Stimulated activated CD8-positive, alpha-beta memory T cell treated with anti-CD3 and anti-CD28 coated beads, Interleukin-12 subunit alpha, Interleukin-12 subunit beta, amount 100 ng/mL, for 24 hours (primary cell): Measurements from ENCODE around the gene AFTPH.

Experiments
- DNase-seq: peaks from one replicate; pipeline ENCODE4 v3.0.0-alpha.2; 2020; ENCODE audit errors: extremely low read depth

The AFTPH gene

DNA sequence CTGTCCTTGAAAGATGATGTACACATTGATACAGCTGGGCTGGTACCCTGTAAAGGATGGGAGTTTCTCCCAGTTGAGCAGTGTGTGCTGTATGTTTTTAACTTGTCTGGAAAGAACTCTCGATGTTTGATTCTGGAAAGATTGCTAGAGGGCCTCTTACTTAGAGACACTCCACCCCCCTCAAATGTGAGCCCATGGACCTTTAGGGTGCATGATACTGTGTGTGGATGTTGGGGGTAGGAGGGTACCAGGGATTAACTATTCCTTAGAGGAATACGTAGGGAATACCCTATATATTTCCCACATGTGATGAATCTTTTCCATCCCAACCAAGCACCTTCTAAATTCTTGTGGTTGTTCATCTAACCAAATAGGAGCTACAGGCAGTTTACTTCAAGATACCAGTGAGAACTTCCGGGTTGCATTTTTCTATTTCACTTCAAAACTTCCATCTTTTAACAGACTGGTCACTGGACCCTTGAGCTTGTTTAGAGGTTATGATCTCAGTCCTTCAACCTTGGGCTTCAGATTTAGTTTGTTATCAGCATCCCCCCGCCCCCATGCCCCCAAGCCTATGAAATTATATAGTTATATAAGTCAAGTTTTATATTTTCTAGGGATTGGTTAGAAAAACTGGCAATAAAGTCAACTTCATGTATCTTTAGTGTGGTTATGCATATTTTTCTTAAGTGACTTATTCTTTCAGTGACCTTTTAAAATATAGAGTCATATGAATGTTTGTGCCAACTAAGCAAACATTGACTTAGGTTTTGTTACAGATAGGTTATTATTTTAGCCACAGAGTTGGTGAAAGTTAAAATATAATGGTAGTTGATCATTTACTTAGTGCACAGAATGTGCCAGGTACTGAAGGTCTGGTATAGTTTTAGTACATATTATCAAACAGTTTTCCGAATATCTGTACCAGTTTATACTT, 18.2 kb downstream of the AFTPH start:
- no peak for DNase-seq

- DNase-seq, result no peak
These were observed 19.0 kb downstream of the AFTPH start for GRCh38 chr2:64543008-64543697.

DNA sequence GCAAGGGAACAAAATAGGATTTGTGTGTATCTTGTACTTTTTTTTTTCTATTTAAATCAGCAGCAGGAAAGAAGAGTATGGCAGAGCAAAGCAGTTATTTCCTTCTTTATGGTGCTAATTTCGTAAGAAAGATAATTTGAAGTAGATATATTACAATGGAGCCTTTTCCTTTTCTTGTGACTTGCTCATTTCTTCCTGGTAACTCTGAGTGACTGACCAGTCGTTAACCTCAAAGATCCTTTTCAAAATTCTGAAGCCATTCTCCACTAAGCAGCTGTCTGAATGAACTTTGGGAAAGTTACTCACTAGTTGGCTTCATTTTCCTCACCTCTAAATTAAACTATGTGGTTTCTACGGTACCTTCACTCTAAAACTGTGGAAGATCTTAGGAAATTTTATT, 24.6 kb downstream of the AFTPH start:
- no peak for DNase-seq

DNA sequence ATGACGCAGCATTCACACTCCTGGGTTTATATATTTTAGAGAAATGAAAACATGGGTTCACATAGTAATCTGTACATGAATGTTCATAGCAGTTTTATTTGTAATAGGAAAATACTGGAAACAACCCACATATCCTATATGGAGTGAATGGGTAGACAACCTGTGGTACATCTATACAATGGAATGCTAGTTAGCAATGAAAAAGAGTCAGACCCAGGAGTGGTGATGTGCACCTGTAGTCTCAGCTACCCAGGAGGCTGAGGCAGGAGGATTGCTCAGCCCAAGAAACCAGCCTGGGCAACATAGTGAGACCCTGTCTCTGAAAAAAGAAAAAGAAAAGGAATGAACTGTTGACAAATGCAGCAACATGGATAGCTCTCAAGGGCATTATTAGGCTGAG, 25.9 kb downstream of the AFTPH start:
- no peak for DNase-seq

DNA sequence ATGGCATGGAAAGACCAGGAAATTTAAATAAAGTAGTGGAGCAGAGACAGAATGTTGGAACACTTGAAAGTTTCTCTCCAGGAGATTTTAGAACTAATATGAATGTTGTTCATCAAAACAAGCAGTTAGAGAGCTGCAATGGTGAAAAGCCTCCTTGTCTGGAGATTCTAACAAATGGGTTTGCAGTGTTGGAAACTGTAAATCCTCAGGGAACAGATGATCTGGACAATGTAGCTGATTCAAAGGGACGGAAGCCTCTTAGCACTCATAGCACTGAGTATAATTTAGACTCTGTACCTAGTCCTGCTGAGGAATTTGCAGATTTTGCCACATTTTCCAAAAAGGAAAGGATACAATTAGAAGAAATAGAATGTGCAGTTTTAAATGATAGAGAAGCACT, 27.7 kb downstream of the AFTPH start:
- DNase-seq, result no peak

- DNase-seq, result no peak
These were observed 30.0 kb downstream of the AFTPH start for GRCh38 chr2:64554117-64554516.

DNA sequence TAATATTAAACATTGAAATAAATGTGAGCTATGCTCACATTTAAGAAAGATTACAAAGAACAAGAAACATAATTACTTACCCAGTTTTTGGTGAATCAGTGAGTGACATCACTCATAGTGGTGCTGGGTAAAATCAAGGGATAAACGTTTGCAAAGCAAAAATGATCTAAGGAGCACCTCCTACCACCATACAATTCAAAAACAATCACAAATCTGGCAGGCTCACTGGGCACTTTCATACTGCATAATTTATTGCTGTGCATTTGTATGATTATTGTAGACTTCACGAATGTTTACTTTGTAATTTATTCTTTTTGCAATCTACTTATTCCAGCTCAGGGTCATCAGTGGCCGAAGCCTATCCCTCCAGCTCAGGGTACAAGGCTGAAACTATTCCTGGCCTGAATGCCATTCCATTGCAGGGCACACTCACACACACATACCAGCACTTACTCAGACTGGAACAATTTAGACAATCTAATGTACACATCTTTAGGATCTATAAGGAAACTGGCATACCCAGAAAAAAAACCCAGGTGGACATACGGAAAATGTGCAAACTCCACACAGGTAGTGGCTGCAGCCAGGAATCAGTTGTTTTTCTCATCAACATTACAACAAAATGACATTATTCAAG, 34.4 kb downstream of the AFTPH start:
- DNase-seq, result no peak

- no peak for DNase-seq
These were observed 38.1 kb downstream of the AFTPH start for GRCh38 chr2:64562148-64562784.

GRCh38 chr2:64563436-64563938, 39.4 kb downstream of the AFTPH start:
- no peak for DNase-seq

DNA sequence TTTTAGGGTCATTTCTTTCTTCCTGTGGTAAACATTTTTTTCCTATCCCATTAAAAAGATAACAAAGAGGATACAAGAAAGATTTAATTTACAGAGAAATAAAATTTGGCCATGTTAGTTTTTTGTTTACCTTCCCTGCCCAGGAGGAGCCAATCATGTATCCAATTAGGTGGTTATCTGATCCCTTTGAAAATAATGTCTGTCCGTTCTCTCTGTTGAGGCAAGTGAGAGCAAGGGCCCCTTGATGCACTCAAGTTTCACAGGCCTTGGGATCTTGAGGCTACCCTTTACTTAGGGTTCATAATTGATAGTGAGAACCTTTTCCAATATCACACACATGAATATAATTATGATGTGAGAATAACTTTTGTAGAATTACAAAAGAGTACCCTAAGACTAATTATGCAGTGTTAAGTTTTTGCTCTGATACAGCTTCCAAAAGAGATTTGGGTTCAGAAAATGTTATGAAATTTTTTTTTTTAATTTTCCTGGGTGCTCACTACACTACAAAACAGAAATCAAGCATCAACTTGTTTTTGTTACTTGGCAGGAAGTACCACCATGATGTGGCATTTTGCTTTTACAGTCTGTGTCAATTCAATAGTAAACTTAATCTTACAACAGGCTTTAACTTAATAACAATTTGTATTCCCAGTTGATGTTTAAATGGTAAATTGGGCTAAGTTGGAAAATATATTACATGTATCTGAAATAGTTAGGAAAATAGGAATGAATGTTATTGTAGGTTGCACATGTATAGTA, 42.0 kb downstream of the AFTPH start:
- DNase-seq, result no peak

DNA sequence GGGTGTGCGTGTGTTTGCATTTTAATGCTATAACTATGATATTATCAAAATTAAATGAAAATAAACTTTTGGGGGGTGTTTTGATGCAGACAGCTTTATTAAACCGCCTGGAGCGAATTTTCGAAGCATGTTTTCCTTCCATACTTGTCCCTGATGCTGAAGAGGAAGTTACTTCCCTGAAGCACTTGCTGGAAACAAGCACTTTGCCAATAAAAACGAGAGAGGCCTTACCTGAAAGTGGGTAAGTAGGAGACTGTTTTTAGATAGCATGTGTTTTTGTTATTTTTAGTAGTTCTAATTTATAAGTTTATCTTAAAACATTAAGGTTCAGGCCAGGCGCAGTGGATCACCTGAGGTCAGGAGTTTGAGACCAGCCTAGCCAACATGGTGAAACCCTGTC, 43.3 kb downstream of the AFTPH start:
- DNase-seq, result no peak

GRCh38 chr2:64568836-64569235, 44.7 kb downstream of the AFTPH start:
- no peak for DNase-seq

GRCh38 chr2:64574871-64575270, 50.7 kb downstream of the AFTPH start:
- DNase-seq, result no peak

DNA sequence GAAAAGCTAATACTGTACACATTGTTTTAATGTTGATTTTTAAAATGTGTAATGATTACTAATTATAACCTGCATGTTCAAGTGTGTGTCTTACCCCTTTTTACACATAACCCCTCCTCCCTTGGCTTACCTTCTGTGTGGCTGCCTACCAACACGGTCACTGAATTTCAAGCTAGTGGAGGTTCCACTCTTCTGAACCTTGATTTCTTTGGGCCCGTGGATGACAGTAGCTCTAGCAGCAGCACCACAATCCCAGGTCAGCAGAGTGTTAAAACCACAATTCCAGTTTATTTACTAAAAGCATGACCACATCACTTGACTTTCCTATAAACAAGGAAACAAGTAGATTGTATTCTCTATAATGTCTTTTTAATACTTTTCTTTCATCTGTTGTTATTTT, 56.9 kb downstream of the AFTPH start:
- no peak for DNase-seq

DNA sequence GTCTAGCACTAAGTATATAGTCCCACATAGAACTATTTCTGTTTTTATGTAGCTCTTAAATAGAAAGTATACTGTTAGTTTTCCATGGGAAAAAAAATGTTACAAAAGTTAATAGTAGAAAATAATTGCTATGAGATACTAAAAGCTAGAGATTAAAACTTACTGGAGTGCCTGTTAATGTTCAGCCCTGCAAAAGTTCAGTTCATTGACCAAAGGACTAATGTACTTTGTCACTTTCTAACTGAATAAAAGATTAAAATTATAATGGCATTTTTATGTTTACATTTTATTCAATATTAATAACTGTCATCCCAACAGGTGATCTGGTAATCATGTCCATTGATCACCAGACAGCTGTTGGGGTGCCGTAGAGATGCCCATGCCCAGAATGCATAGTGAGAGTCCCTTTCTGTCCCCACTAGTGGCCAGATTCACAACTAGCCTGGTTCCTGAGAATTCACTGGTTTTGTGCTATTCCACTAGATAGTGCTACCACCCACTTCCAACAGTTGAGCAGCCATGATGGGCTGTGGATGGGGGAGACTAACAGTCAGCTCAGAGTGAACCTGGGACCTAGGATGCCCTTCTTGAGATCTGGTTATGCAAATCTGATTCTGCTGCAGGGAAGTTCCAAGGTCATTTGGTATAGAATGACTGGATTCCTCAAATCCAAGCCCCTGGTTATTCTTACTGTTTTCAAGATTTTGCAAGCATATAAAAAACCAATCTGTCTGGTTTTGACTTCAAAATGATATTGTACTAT, 57.8 kb downstream of the AFTPH start:
- no peak for DNase-seq

DNA sequence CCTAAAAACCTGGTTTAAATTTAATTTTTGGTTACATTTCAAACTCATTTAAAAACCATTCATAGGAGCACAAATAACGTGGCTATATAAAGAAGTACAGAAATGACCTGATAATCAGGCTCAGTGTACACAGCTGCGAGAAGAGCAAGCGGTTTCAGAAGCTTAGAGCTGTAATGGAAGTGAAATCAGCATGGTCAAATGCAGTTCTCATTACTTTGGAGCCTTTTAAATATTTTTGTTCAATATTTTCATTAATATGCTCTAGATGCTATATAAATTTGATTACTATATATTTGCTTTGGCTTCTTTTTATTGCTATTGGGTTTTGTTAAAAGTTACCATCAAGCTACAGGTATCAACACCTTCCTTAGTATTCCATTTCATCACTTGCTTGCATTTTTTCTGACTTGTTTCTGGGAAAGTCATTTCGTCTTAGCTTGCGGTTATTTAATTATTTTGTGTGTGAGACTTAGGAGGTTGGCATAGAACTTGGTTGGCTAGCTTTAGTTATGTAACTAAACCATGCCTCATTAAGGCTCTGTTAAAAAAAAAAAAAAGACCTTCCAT, 58.7 kb downstream of the AFTPH start:
- DNase-seq, result no peak

DNA sequence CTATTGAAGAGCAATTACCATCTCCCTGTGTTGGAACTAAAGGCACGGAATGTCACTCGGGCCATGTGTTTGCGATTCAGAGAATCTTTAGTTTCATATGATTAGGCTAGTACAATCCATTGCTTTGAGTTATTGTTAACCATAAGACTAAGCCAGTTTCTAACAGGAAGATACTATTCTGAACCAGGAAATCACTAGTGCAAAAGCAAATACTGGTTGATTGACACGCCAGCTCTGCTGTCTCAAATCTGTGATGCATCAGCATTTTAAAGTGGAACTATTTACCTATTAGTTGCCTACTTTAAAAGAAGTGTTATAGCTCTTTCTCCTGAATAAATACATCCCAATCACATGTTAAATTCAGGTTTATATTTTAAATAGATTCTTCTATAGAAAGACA, 61.9 kb downstream of the AFTPH start:
- DNase-seq, result no peak

GRCh38 chr2:64586883-64587481, 62.9 kb downstream of the AFTPH start:
- DNase-seq, result no peak

- DNase-seq, result no peak
These were observed 63.4 kb downstream of the AFTPH start for GRCh38 chr2:64587561-64587960.

DNA sequence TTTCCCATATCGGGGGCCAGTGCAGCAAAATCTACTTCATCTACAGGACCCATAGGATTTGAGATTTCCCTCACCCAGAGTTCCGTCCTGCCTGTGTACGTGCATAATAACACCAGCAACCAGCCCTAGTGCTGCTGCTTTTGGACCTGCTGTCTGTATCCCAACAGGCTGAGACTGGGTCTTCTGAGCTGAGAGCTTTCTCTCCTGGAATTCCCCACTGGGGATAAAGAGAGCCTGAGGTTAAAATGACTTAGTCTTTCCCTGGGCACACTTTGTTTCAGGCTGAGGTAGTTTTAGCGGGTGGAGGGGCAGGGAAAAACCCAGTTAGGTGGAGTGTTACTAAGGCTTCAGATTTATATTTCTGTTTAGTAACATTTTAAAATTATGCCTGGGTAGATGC, 67.1 kb downstream of the AFTPH start:
- no peak for DNase-seq
